GM19043 (cell line): ENCODE measurements around the gene DNAJC15.
A peak's percentile ranks its signal among the peaks of the same experiment; 100 is the strongest.
"Not testable (repeated sequence)": the region's sequence is repeated elsewhere in the genome, so short reads cannot be mapped to it uniquely, and the experiment has no call there.

Source experiments
- ATAC-seq: cut with Tn5 transposase; IDR thresholded peaks from one replicate; pipeline ENCODE4 v1.9.1; 2021; ENCODE audit warnings: low read depth; ENCODE audit not compliant: unreplicated experiment

The DNAJC15 gene

GRCh38 chr13:43042410-43042921 lies 19.1 kb downstream of the DNAJC15 start:
- no peak for ATAC-seq

GRCh38 chr13:43044720-43045301 lies 21.4 kb downstream of the DNAJC15 start:
- ATAC-seq: no peak

- ATAC-seq: not testable (repeated sequence)
Measured at GRCh38 chr13:43045302-43045773, 22.0 kb downstream of the DNAJC15 start.

- no peak for ATAC-seq
Measured at GRCh38 chr13:43046259-43046658, 22.9 kb downstream of the DNAJC15 start.

GRCh38 chr13:43054803-43055802 lies 31.7 kb downstream of the DNAJC15 start:
- ATAC-seq: no peak

GRCh38 chr13:43057653-43058317 lies 34.4 kb downstream of the DNAJC15 start:
- no peak for ATAC-seq

GRCh38 chr13:43058318-43058674 lies 34.9 kb downstream of the DNAJC15 start:
- no peak for ATAC-seq

- ATAC-seq: no peak
Measured at GRCh38 chr13:43058831-43059230, 35.4 kb downstream of the DNAJC15 start.

GRCh38 chr13:43059779-43060178 lies 36.4 kb downstream of the DNAJC15 start:
- not testable (repeated sequence) for ATAC-seq

- ATAC-seq: not testable (repeated sequence)
Measured at GRCh38 chr13:43060806-43061205, 37.4 kb downstream of the DNAJC15 start.

- no peak for ATAC-seq
Measured at GRCh38 chr13:43061496-43062280, 38.3 kb downstream of the DNAJC15 start.

- no peak for ATAC-seq
Measured at GRCh38 chr13:43071824-43072223, 48.4 kb downstream of the DNAJC15 start.

GRCh38 chr13:43072394-43072793 lies 49.0 kb downstream of the DNAJC15 start:
- no peak for ATAC-seq

GRCh38 chr13:43074824-43075510 lies 51.6 kb downstream of the DNAJC15 start:
- ATAC-seq: peak; percentile 79

GRCh38 chr13:43075511-43075902 lies 52.1 kb downstream of the DNAJC15 start:
- not testable (repeated sequence) for ATAC-seq

GRCh38 chr13:43077046-43077445 lies 53.7 kb downstream of the DNAJC15 start:
- no peak for ATAC-seq

GRCh38 chr13:43077461-43077860 lies 54.1 kb downstream of the DNAJC15 start:
- no peak for ATAC-seq

GRCh38 chr13:43077906-43078305 lies 54.5 kb downstream of the DNAJC15 start:
- no peak for ATAC-seq

- ATAC-seq: no peak
Measured at GRCh38 chr13:43078399-43078798, 55.0 kb downstream of the DNAJC15 start.
